GM23338 (cell line): ENCODE measurements around the gene HMGB4. TPM values are rescaled to one million over a fixed set of nuclear protein-coding genes. Genes with fewer than 3 reads are reported as not detected.

Experiments
- ATAC-seq: fragments of 200-7000 bp; cut with Tn5 transposase; 3 replicates; pipeline ENCODE4 v1.9.1; 2020
- DNase-seq: peaks from one replicate; pipeline ENCODE4 v3.0.0-alpha.2; 2015; ENCODE audit warnings: low spot score
- H2AFZ ChIP-seq: fragments of 200-600 bp; sonication (generic); 2 replicates; pipeline ENCODE4 v1.8.0; 2016; ENCODE audit warnings: antibody characterized with exemption, mild to moderate bottlenecking, moderate library complexity
- H3F3A ChIP-seq: fragments of 200-600 bp; sonication (generic); replicated peaks from 2 replicates; pipeline ENCODE4 v1.8.0; 2017; ENCODE audit warnings: antibody characterized with exemption, mixed run types, low read depth
- H3K27ac ChIP-seq: fragments of 200-600 bp; sonication (generic); 2 replicates; pipeline ENCODE4 v1.6.1; 2016; ENCODE audit warnings: low read depth
- H3K27me3 ChIP-seq: fragments of 200-600 bp; sonication (generic); 2 replicates; pipeline ENCODE4 v1.8.0; 2016; ENCODE audit warnings: mild to moderate bottlenecking, mixed run types, moderate library complexity; ENCODE audit not compliant: insufficient read depth
- H3K36me3 ChIP-seq: fragments of 200-600 bp; sonication (generic); 2 replicates; pipeline ENCODE4 v1.8.0; 2016; ENCODE audit warnings: mild to moderate bottlenecking; ENCODE audit not compliant: insufficient read depth
- H3K4me1 ChIP-seq: fragments of 200-600 bp; sonication (generic); 2 replicates; pipeline ENCODE4 v1.8.0; 2016; ENCODE audit warnings: mild to moderate bottlenecking, moderate library complexity; ENCODE audit not compliant: insufficient read depth
- H3K4me2 ChIP-seq: fragments of 200-600 bp; sonication (generic); 2 replicates; pipeline ENCODE4 v1.7.1; 2017; ENCODE audit warnings: mixed run types
- H3K4me3 ChIP-seq: fragments of 200-600 bp; sonication (generic); 2 replicates; pipeline ENCODE4 v1.6.1; 2016; ENCODE audit warnings: mixed run types
- H3K79me2 ChIP-seq: fragments of 200-600 bp; sonication (generic); replicated peaks from 2 replicates; pipeline ENCODE4 v1.8.0; 2017; ENCODE audit warnings: mild to moderate bottlenecking; ENCODE audit not compliant: insufficient read depth
- H3K9me2 ChIP-seq: fragments of 200-600 bp; sonication (generic); 2 replicates; pipeline ENCODE4 v1.8.0; 2017; ENCODE audit not compliant: insufficient read depth
- H4K20me1 ChIP-seq: fragments of 200-600 bp; sonication (generic); replicated peaks from 2 replicates; pipeline ENCODE4 v1.8.0; 2017; ENCODE audit warnings: mild to moderate bottlenecking; ENCODE audit not compliant: insufficient read depth
- H3K27ac Mint-ChIP-seq: 2 replicates; pipeline ENCODE4 v1.8.0; 2020; ENCODE audit warnings: inconsistent platforms, mild to moderate bottlenecking, moderate library complexity, mixed read lengths
- H3K27me3 Mint-ChIP-seq: 3 replicates; pipeline ENCODE4 v1.8.0; 2022; ENCODE audit warnings: low read depth, mild to moderate bottlenecking, moderate library complexity, mixed read lengths, inconsistent platforms; ENCODE audit not compliant: insufficient read depth, poor library complexity
- H3K36me3 Mint-ChIP-seq: 3 replicates; pipeline ENCODE4 v1.8.0; 2021; ENCODE audit warnings: low read depth, mild to moderate bottlenecking, inconsistent platforms, moderate library complexity, mixed read lengths
- H3K4me1 Mint-ChIP-seq: 3 replicates; pipeline ENCODE4 v1.8.0; 2020; ENCODE audit warnings: mild to moderate bottlenecking, inconsistent platforms, mixed read lengths
- H3K4me3 Mint-ChIP-seq: 3 replicates; pipeline ENCODE4 v1.8.0; 2021; ENCODE audit warnings: moderate library complexity, mild to moderate bottlenecking, inconsistent platforms, mixed read lengths
- H3K9me3 Mint-ChIP-seq: 3 replicates; pipeline ENCODE4 v1.8.0; 2020; ENCODE audit warnings: moderate library complexity, mild to moderate bottlenecking, inconsistent platforms, mixed read lengths
- CTCF ChIP-seq, 2 experiments: fragments of 200-600 bp in 1 of 2; sonication (generic) in 1 of 2; conservative IDR thresholded peaks; 2 replicates each; pipeline versions ENCODE4 v1.5.1 to v1.6.1; 2016 to 2017; ENCODE audit warnings: antibody characterized with exemption in 2 of 2, low read depth in 2 of 2, mild to moderate bottlenecking in 2 of 2, moderate library complexity in 1 of 2
- ETS1 ChIP-seq: IDR thresholded peaks from 2 replicates; pipeline ENCODE4 v1.6.1; 2016; ENCODE audit warnings: antibody characterized with exemption
- EZH2phosphoT487 ChIP-seq: fragments of 200-600 bp; sonication (generic); IDR thresholded peaks from one replicate; pipeline ENCODE4 v1.8.1; 2018; ENCODE audit warnings: antibody characterized with exemption; ENCODE audit not compliant: unreplicated experiment
- JUNB ChIP-seq: IDR thresholded peaks from one replicate; pipeline ENCODE4 v1.6.1; 2016; ENCODE audit warnings: antibody characterized with exemption; ENCODE audit not compliant: unreplicated experiment
- STAT1 ChIP-seq: IDR thresholded peaks from one replicate; pipeline ENCODE4 v1.6.1; 2016; ENCODE audit warnings: antibody characterized with exemption; ENCODE audit not compliant: unreplicated experiment
- ZNF331 ChIP-seq: fragments of 250-450 bp; sonication (Bioruptor Pico); IDR thresholded peaks from 2 replicates; pipeline ENCODE4 v1.5.0; 2020; ENCODE audit warnings: low read depth, mild to moderate bottlenecking, moderate library complexity
- ZNF462 ChIP-seq: fragments of 250-450 bp; sonication (Bioruptor Pico); IDR thresholded peaks from 2 replicates; pipeline ENCODE4 v1.5.0; 2020; ENCODE audit warnings: mild to moderate bottlenecking, moderate library complexity
- polyA plus RNA-seq: library from polyadenylated mRNA; unstranded; fragments of >200 nt; fragmentation: Nextera tagmentation; extraction: Ambion mirVana; gene quantifications from 2 replicates; pipeline ENCODE4 v1.2.1, GENCODE V29; 2016
- total RNA-seq: library from RNA; depleted of rRNA; stranded (reverse); fragments of >200 nt; shearing (Covaris generic); gene quantifications from 2 replicates; pipeline ENCODE4 v1.2.3, GENCODE V29; 2014

Gene HMGB4
- total and polyA plus RNA-seq, 2 experiments from 2014 or later: not detected

- TF ChIP-seq ZNF462: no peak
These were observed 35.8 kb upstream of the HMGB4 start (continued) for GRCh38 chr1:33828059-33828458.

GRCh38 chr1:33828654-33829053 is 35.2 kb upstream of the HMGB4 start:
- Histone ChIP-seq H2AFZ (no peak overlapping the region), H3K27me3 (no peaks in the 10 kb centered on the region), H3K4me1 (no peaks in the 10 kb centered on the region), H4K20me1 (no peaks in the 10 kb centered on the region), H3K4me2 (no peak overlapping the region), H3K9me2 (0 out of 2 replicates have a peak, but pooled peaks cover 4% of the 10 kb centered on the region), H3K27ac (no peak overlapping the region), H3K79me2 (no peaks in the 10 kb centered on the region), H3K36me3 (no peaks in the 10 kb centered on the region; the same call in 1 of the 2 replicates), H3F3A (no peaks in the 10 kb centered on the region), H3K4me3 (no peak overlapping the region)
- peaks cover 53% of the 10 kb centered on the region for H3K9me3 Mint-ChIP-seq
- peaks cover 2% of the 10 kb centered on the region for H3K27me3 Mint-ChIP-seq
- H3K36me3 Mint-ChIP-seq: peaks cover 53% of the 10 kb centered on the region
- no peaks in the 10 kb centered on the region for H3K4me1 Mint-ChIP-seq
- no peak overlapping the region for H3K27ac Mint-ChIP-seq
- H3K4me3 Mint-ChIP-seq: no peak overlapping the region
- TF ChIP-seq ZNF331 (CRISPR knock-in tag) (no peak), STAT1 (no peak)
- no peak for DNase-seq
- ATAC-seq: no peak

- Histone ChIP-seq H3K27ac (no peak overlapping the region), H4K20me1 (no peaks in the 10 kb centered on the region), H3K4me3 (no peak overlapping the region), H3K9me2 (no peaks in the 10 kb centered on the region), H3K27me3 (no peaks in the 10 kb centered on the region), H2AFZ (no peak overlapping the region), H3K79me2 (no peaks in the 10 kb centered on the region), H3K36me3 (no peaks in the 10 kb centered on the region; the same call in 1 of the 2 replicates), H3F3A (no peaks in the 10 kb centered on the region), H3K4me1 (no peaks in the 10 kb centered on the region), H3K4me2 (no peak overlapping the region)
- peaks cover 54% of the 10 kb centered on the region for H3K36me3 Mint-ChIP-seq
- no peaks in the 10 kb centered on the region for H3K4me1 Mint-ChIP-seq
- no peak overlapping the region for H3K27ac Mint-ChIP-seq
- no peak for ATAC-seq
- no peak for DNase-seq
- H3K4me3 Mint-ChIP-seq: no peak overlapping the region
- H3K27me3 Mint-ChIP-seq: peaks cover 4% of the 10 kb centered on the region
- H3K9me3 Mint-ChIP-seq: peaks cover 45% of the 10 kb centered on the region
- TF ChIP-seq EZH2phosphoT487: no peak
- no peak for TF ChIP-seq ETS1
- TF ChIP-seq CTCF (conservative IDR thresholded peaks at IDR 0.05; ENCODE audit: low read depth in 2 of 2): no peak
- no peak for TF ChIP-seq JUNB
These were observed 27.0 kb upstream of the HMGB4 start for GRCh38 chr1:33836911-33837310.
